Panc1 (cell line): Measurements from ENCODE around the gene TNIP1. TPM values are rescaled to one million over a fixed set of nuclear protein-coding genes. Genes with fewer than 3 reads are reported as not detected.

Experiments
- ATAC-seq: fragments of 200-7000 bp; cut with Tn5 transposase; 2 replicates; pipeline ENCODE4 v1.9.1; 2020; ENCODE audit warnings: mild to moderate bottlenecking, moderate library complexity
- BruUV-seq: library from RNA; stranded (reverse); fragments of 400-500 nt; replicated peaks from 2 replicates; lab custom pipeline; 2021; lab: Mats Ljungman, UMichigan
- CTCF ChIA-PET: fragments of 300-600 bp; sonication (Branson Sonifier 250); formaldehyde crosslinking; loops from one replicate; lab custom pipeline; 2022; ENCODE audit warnings: antibody characterized with exemption; lab: Charles Lee
- POLR2A ChIA-PET: fragments of 300-600 bp; sonication (Branson Sonifier 250); formaldehyde crosslinking; loops from one replicate; lab custom pipeline; 2022; ENCODE audit warnings: antibody characterized with exemption; lab: Charles Lee
- DNase-seq: peaks from one replicate; pipeline ENCODE4 v3.0.0-alpha.2; 2010; ENCODE audit warnings: low read depth, low spot score
- H3K27ac ChIP-seq: 2 replicates; pipeline ENCODE4 v1.5.1; 2011; ENCODE audit warnings: mild to moderate bottlenecking, low read length, inconsistent platforms
- H3K27me3 ChIP-seq: fragments of 200-500 bp; sonication (Bioruptor generic); 2 replicates; pipeline ENCODE4 v1.6.0; 2014; ENCODE audit warnings: low read length, inconsistent platforms; ENCODE audit not compliant: control insufficient read depth, insufficient read depth
- H3K36me3 ChIP-seq: fragments of 200-500 bp; sonication (Bioruptor generic); 2 replicates; pipeline ENCODE4 v1.5.1; 2014; ENCODE audit warnings: inconsistent platforms, mild to moderate bottlenecking, low read length, moderate library complexity; ENCODE audit not compliant: control insufficient read depth, insufficient read depth
- H3K4me1 ChIP-seq: 2 replicates; pipeline ENCODE4 v1.5.1; 2011; ENCODE audit warnings: inconsistent platforms, mild to moderate bottlenecking, low read length, moderate library complexity; ENCODE audit not compliant: control insufficient read depth, insufficient read depth
- H3K4me3 ChIP-seq, 2 experiments: 2 replicates each; pipeline ENCODE4 v1.5.1; 2011 to 2012; ENCODE audit warnings: low read depth in 2 of 2, low read length in 2 of 2, mild to moderate bottlenecking in 2 of 2, inconsistent platforms in 1 of 2, moderate library complexity in 1 of 2
- H3K9me3 ChIP-seq: fragments of 200-500 bp; sonication (Bioruptor generic); 2 replicates; pipeline ENCODE4 v1.5.1; 2014; ENCODE audit warnings: low read depth, mild to moderate bottlenecking, inconsistent platforms, low read length, moderate library complexity; ENCODE audit not compliant: control insufficient read depth, insufficient read depth
- CTCF ChIP-seq: fragments of 450-650 bp; IDR thresholded peaks from 2 replicates; pipeline ENCODE4 v1.5.1; 2017; ENCODE audit warnings: mild to moderate bottlenecking
- POLR2AphosphoS5 ChIP-seq: IDR thresholded peaks from 2 replicates; pipeline ENCODE4 v1.6.1; 2012; ENCODE audit warnings: mild to moderate bottlenecking, low read depth, low read length, moderate library complexity
- REST ChIP-seq, 2 experiments: IDR thresholded peaks; 2 replicates each; pipeline ENCODE4 v1.6.1; 2011 to 2012; ENCODE audit warnings: low read depth in 2 of 2, control low read depth in 1 of 2, low read length in 1 of 2, mild to moderate bottlenecking in 1 of 2, moderate library complexity in 1 of 2; ENCODE audit not compliant: insufficient read depth in 1 of 2
- SIN3A ChIP-seq: IDR thresholded peaks from 2 replicates; pipeline ENCODE4 v1.6.1; 2012; ENCODE audit warnings: low read depth, mild to moderate bottlenecking, low read length, moderate library complexity, borderline replicate concordance; ENCODE audit not compliant: insufficient read depth
- TCF7L2 ChIP-seq: IDR thresholded peaks from 2 replicates; pipeline ENCODE4 v1.6.1; 2011; ENCODE audit warnings: mild to moderate bottlenecking, low read depth, low read length, inconsistent platforms
- in situ Hi-C: cut with HindIII; loops from 2 replicates; pipeline ENCODE4 v1.10.0; 2016; ENCODE audit warnings: low sequenced_read_pairs, low pct_unique_long_range_greater_than_20kb
- intact Hi-C: fragments of 100-400 bp; cut with micrococcal nuclease; formaldehyde crosslinking; loops from one replicate; pipeline ENCODE4 v1.10.0; 2022; ENCODE audit not compliant: unreplicated experiment
- total RNA-seq: library from RNA; stranded (reverse); gene quantifications from one replicate; pipeline ENCODE4 v1.2.1, GENCODE V29; 2021; ENCODE audit not compliant: unreplicated experiment

Gene TNIP1
- total RNA-seq, 1 experiment from 2014 or later = 81.9 TPM

GRCh38 chr5:151064916-151065499, 15.8 kb downstream of the TNIP1 start:
- TF ChIP-seq POLR2AphosphoS5 (no peak), REST (IDR thresholded peaks at IDR 0.05; ENCODE audit: insufficient read depth in 1 of 2, low read depth in 2 of 2, low read length in 1 of 2) (no peak), TCF7L2 (no peak), CTCF (no peak)
- ATAC-seq (no peak), DNase-seq (no peak)
- no peaks in the 10 kb centered on the region for H3K9me3 ChIP-seq
- POLR2A ChIA-PET = no interaction called here
- in situ Hi-C loops (no loop called here), intact Hi-C loops (no loop called here)
- H3K36me3 ChIP-seq = no peaks in the 10 kb centered on the region
- CTCF ChIA-PET = interaction anchor here (0.6 kb wide), 1 partner anchor 386 kb away, joined by 4 read pairs; no protein-coding TSS in a partner anchor
- no peak overlapping the region for H3K4me3 ChIP-seq
- H3K27me3 ChIP-seq = no peaks in the 10 kb centered on the region
- no peak overlapping the region for H3K27ac ChIP-seq
- no peaks in the 10 kb centered on the region; the same call in 1 of the 2 replicates for H3K4me1 ChIP-seq
- TSS peak; percentile 9 for BruUV-seq

- ATAC-seq (peak; percentile 32; the same call in 1 of the 2 replicates), DNase-seq (no peak)
- H3K27ac ChIP-seq = no peak overlapping the region
- no peaks in the 10 kb centered on the region for H3K27me3 ChIP-seq
- BruUV-seq = no TSS peak
- no peak for TF ChIP-seq SIN3A
- TF ChIP-seq CTCF = no peak
- TF ChIP-seq REST (IDR thresholded peaks at IDR 0.05; ENCODE audit: insufficient read depth in 1 of 2, low read depth in 2 of 2, low read length in 1 of 2) = no peak
- TF ChIP-seq POLR2AphosphoS5 = no peak
- TF ChIP-seq TCF7L2 = no peak
- H3K4me3 ChIP-seq = no peak overlapping the region
- intact Hi-C loops = no loop called here
- H3K4me1 ChIP-seq = no peaks in the 10 kb centered on the region; the same call in 1 of the 2 replicates
- ChIA-PET CTCF (interaction anchor here (0.6 kb wide), 1 partner anchor 311 kb away, joined by 3 read pairs; no protein-coding TSS in a partner anchor), POLR2A (no interaction called here)
- no peaks in the 10 kb centered on the region for H3K9me3 ChIP-seq
- in situ Hi-C loops = no loop called here
- H3K36me3 ChIP-seq = no peaks in the 10 kb centered on the region
Measured at GRCh38 chr5:151063142-151063989, 17.5 kb downstream of the TNIP1 start.
